Prostate gland (tissue), 2 donors: Measurements from ENCODE around the gene CUL7. TPM values are rescaled to one million over a fixed set of nuclear protein-coding genes. Genes with fewer than 3 reads are reported as not detected.

Experiments
- DNase-seq: peaks from one replicate; pipeline ENCODE4 v3.0.0-alpha.2; 2019; ENCODE audit warnings: low spot score
- H3K27ac ChIP-seq, 2 donors: fragments of 200-600 bp; sonication (generic); 2 replicates each; pipeline ENCODE4 v1.5.1; 2017 to 2019
- H3K27me3 ChIP-seq: fragments of 200-600 bp; sonication (generic); replicated peaks from 2 replicates; pipeline ENCODE4 v1.5.1; 2019; ENCODE audit not compliant: insufficient read depth
- H3K36me3 ChIP-seq, 2 donors: fragments of 200-600 bp; sonication (generic); 1 replicate in 1 of 2; 2 replicates in 1 of 2; pipeline versions ENCODE4 v1.5.1 to v1.8.1; 2017 to 2019
- H3K4me1 ChIP-seq: fragments of 200-600 bp; sonication (generic); replicated peaks from 2 replicates; pipeline ENCODE4 v1.5.1; 2019
- H3K4me3 ChIP-seq, 2 donors: fragments of 200-600 bp; sonication (generic); 2 replicates each; pipeline ENCODE4 v1.5.1; 2017 to 2019
- H3K9me3 ChIP-seq: fragments of 200-600 bp; sonication (generic); 2 replicates; pipeline ENCODE4 v1.5.1; 2017
- CTCF ChIP-seq, 4 experiments: fragments of 200-600 bp in 2 of 4; fragments of 450-650 bp in 2 of 4; sonication (generic) in 2 of 4; IDR thresholded peaks; 1 replicate in 3 of 4; 2 replicates in 1 of 4; pipeline ENCODE4 v1.5.1; 2016 to 2019; ENCODE audit warnings: antibody characterized with exemption in 4 of 4, mild to moderate bottlenecking in 2 of 4, moderate library complexity in 2 of 4
- POLR2A ChIP-seq: fragments of 450-650 bp; IDR thresholded peaks from one replicate; pipeline ENCODE4 v1.6.1; 2016; ENCODE audit warnings: antibody characterized with exemption, mild to moderate bottlenecking
- POLR2AphosphoS5 ChIP-seq: sonication (generic); formaldehyde crosslinking; IDR thresholded peaks from one replicate; pipeline ENCODE4 v1.6.1; 2017; ENCODE audit warnings: antibody characterized with exemption
- WGBS: methylation state at CpG from one replicate; pipeline ENCODE4 v1.1.5; 2018; 5-methylcytosine and 5-hydroxymethylcytosine counted together
- intact Hi-C: fragments of 100-400 bp; cut with DNase I; formaldehyde crosslinking; loops from one replicate; pipeline ENCODE4 v1.14.2; 2022
- total RNA-seq, 2 donors: library from RNA; depleted of rRNA; stranded (reverse); fragments of >200 nt; gene quantifications; one replicate each; pipeline ENCODE4 v1.1.0, GENCODE V29; 2016

Gene CUL7
- total RNA-seq, 2 donors from 2014 or later = 18.6 to 30.4 TPM

- no peak for DNase-seq
- H3K4me1 ChIP-seq = peaks cover 21% of the 10 kb centered on the region
These were observed 42.3 kb upstream of the CUL7 start for GRCh38 chr6:43095939-43096338.

GRCh38 chr6:43093436-43094289, 40.0 kb upstream of the CUL7 start:
- TF ChIP-seq POLR2AphosphoS5 (peak; percentile 53), CTCF (IDR thresholded peaks at IDR 0.05) (no peak), POLR2A (no peak)
- no peaks in the 10 kb centered on the region for H3K27me3 ChIP-seq
- DNase-seq = no peak
- intact Hi-C loops = no loop called here
- H3K27ac ChIP-seq = peak overlapping the region; percentile 43 to 61
- H3K36me3 ChIP-seq = no peaks in the 10 kb centered on the region
- no peaks in the 10 kb centered on the region for H3K9me3 ChIP-seq
- peak overlapping the region; percentile 10 to 25 for H3K4me3 ChIP-seq
- WGBS = 25% methylated on average over 9 of the region's 9 CpGs
- H3K4me1 ChIP-seq = peaks cover 39% of the 10 kb centered on the region

More at GRCh38 chr6:43095939-43096338, 42.3 kb upstream of the CUL7 start:
- 59% methylated on average over 7 of the region's 7 CpGs for WGBS
- Histone ChIP-seq H3K9me3 (no peaks in the 10 kb centered on the region), H3K4me3 (no peak overlapping the region), H3K27ac (peak overlapping the region; percentile 73), H3K36me3 (no peaks in the 10 kb centered on the region), H3K27me3 (no peaks in the 10 kb centered on the region)
- TF ChIP-seq POLR2A (no peak), CTCF (IDR thresholded peaks at IDR 0.05) (no peak), POLR2AphosphoS5 (no peak)
- intact Hi-C loops = no loop called here

GRCh38 chr6:43092635-43093034, 39.0 kb upstream of the CUL7 start:
- H3K27me3 ChIP-seq = no peaks in the 10 kb centered on the region
- intact Hi-C loops = no loop called here
- peak overlapping the region in 1 of 2 donors; percentile 61 for H3K27ac ChIP-seq
- H3K4me3 ChIP-seq = no peak overlapping the region
- no peaks in the 10 kb centered on the region for H3K36me3 ChIP-seq
- H3K4me1 ChIP-seq = peaks cover 40% of the 10 kb centered on the region
- H3K9me3 ChIP-seq = no peaks in the 10 kb centered on the region
- DNase-seq = no peak
- TF ChIP-seq POLR2A = no peak
- TF ChIP-seq POLR2AphosphoS5 = no peak
- TF ChIP-seq CTCF (IDR thresholded peaks at IDR 0.05) = no peak

GRCh38 chr6:43091436-43091991, 37.9 kb upstream of the CUL7 start:
- no peaks in the 10 kb centered on the region for H3K36me3 ChIP-seq
- no peak for TF ChIP-seq CTCF (IDR thresholded peaks at IDR 0.05)
- no peak for TF ChIP-seq POLR2AphosphoS5
- no peak for TF ChIP-seq POLR2A
- H3K4me1 ChIP-seq = peaks cover 34% of the 10 kb centered on the region
- 83% methylated on average over 10 of the region's 10 CpGs for WGBS
- H3K27ac ChIP-seq = peak overlapping the region; percentile 79 to 80
- no peaks in the 10 kb centered on the region for H3K27me3 ChIP-seq
- no peaks in the 10 kb centered on the region for H3K9me3 ChIP-seq
- no peak for DNase-seq
- H3K4me3 ChIP-seq = no peak overlapping the region
- intact Hi-C loops = no loop called here

- TF ChIP-seq POLR2AphosphoS5 = no peak
- no peak for TF ChIP-seq CTCF (IDR thresholded peaks at IDR 0.05)
- TF ChIP-seq POLR2A = no peak
- H3K27me3 ChIP-seq = no peaks in the 10 kb centered on the region
- DNase-seq = no peak
- H3K36me3 ChIP-seq = no peaks in the 10 kb centered on the region
- 39% methylated on average over 5 of the region's 5 CpGs for WGBS
- peak overlapping the region; percentile 79 to 80 for H3K27ac ChIP-seq
- H3K9me3 ChIP-seq = no peaks in the 10 kb centered on the region
- intact Hi-C loops = no loop called here
- H3K4me3 ChIP-seq = no peak overlapping the region
- H3K4me1 ChIP-seq = peaks cover 32% of the 10 kb centered on the region
These were observed 37.4 kb upstream of the CUL7 start for GRCh38 chr6:43091020-43091419.
